Spleen (tissue), 11 donors: ENCODE data around the gene OXCT2. TPM values are rescaled to one million over a fixed set of nuclear protein-coding genes. Genes with fewer than 3 reads are reported as not detected.

ENCODE experiments used
- DNase-seq: peaks from one replicate; pipeline ENCODE4 v3.0.0-alpha.2; 2020
- H3K27ac ChIP-seq, 8 donors: fragments of 200-600 bp; sonication (generic) in 7 of 8; 1 replicate in 4 of 8; 2 replicates in 4 of 8; pipeline versions ENCODE4 v1.5.0 to v1.8.0; 2016 to 2021; ENCODE audit warnings: inconsistent platforms in 4 of 8, mild to moderate bottlenecking in 4 of 8, moderate library complexity in 1 of 8
- H3K27me3 ChIP-seq, 7 donors: fragments of 200-600 bp; sonication (generic) in 6 of 7; replicated peaks in 1 of 7; 1 replicate in 4 of 7; 2 replicates in 3 of 7; pipeline versions ENCODE4 v1.5.0 to v1.8.0; 2016 to 2021; ENCODE audit warnings: inconsistent platforms in 3 of 7, mild to moderate bottlenecking in 1 of 7
- H3K36me3 ChIP-seq, 6 donors: fragments of 200-600 bp; sonication (generic) in 5 of 6; 1 replicate in 4 of 6; 2 replicates in 2 of 6; pipeline versions ENCODE4 v1.5.0 to v1.8.0; 2016 to 2021; ENCODE audit warnings: inconsistent platforms in 2 of 6
- H3K4me1 ChIP-seq, 6 donors: fragments of 200-600 bp; sonication (generic) in 5 of 6; 1 replicate in 3 of 6; 2 replicates in 3 of 6; pipeline versions ENCODE4 v1.5.0 to v1.8.0; 2016 to 2021; ENCODE audit warnings: inconsistent platforms in 3 of 6
- H3K4me3 ChIP-seq, 8 donors: fragments of 200-600 bp; sonication (generic) in 7 of 8; 1 replicate in 4 of 8; 2 replicates in 4 of 8; pipeline versions ENCODE4 v1.5.0 to v1.8.0; 2016 to 2021; ENCODE audit warnings: inconsistent platforms in 4 of 8, mild to moderate bottlenecking in 4 of 8, moderate library complexity in 2 of 8
- H3K9me3 ChIP-seq, 8 donors: fragments of 200-600 bp; sonication (generic) in 7 of 8; 1 replicate in 4 of 8; 2 replicates in 4 of 8; pipeline versions ENCODE4 v1.5.0 to v1.8.0; 2016 to 2021; ENCODE audit warnings: inconsistent platforms in 4 of 8
- CTCF ChIP-seq, 11 experiments: fragments of 200-600 bp in 7 of 11; fragments of 450-650 bp in 4 of 11; sonication (generic) in 4 of 11; IDR thresholded peaks in 8 of 11; conservative IDR thresholded peaks in 3 of 11; 1 replicate in 7 of 11; 2 replicates in 4 of 11; pipeline versions ENCODE4 v1.4.0 to v1.8.0; 2016 to 2021; ENCODE audit warnings: antibody characterized with exemption in 11 of 11, inconsistent platforms in 4 of 11, mild to moderate bottlenecking in 1 of 11
- POLR2A ChIP-seq, 3 donors: fragments of 450-650 bp; IDR thresholded peaks; one replicate each; pipeline ENCODE4 v1.5.1; 2017; ENCODE audit warnings: antibody characterized with exemption in 3 of 3, mild to moderate bottlenecking in 1 of 3
- POLR2AphosphoS5 ChIP-seq, 3 donors: sonication (generic); formaldehyde crosslinking; IDR thresholded peaks; one replicate each; pipeline ENCODE4 v1.5.1; 2017; ENCODE audit warnings: antibody characterized with exemption in 3 of 3
- WGBS, 5 donors: extraction: QIAGEN DNeasy Blood & Tissue Kit in 3 of 5; methylation state at CpG; one replicate each; pipeline versions ENCODE4 v1.1.5 to v1.1.7; 2013 to 2018; 5-methylcytosine and 5-hydroxymethylcytosine counted together
- intact Hi-C: fragments of 100-400 bp; cut with DNase I; formaldehyde crosslinking; loops from one replicate; pipeline ENCODE4 v1.15.0; 2023; ENCODE audit warnings: low total_unique reads
- polyA plus RNA-seq, 3 donors: library from polyadenylated mRNA; stranded (reverse); fragments of 200-250 nt; gene quantifications; one replicate each; pipeline ENCODE4 v1.2.1, GENCODE V29; 2013
- total RNA-seq, 7 donors: library from RNA; depleted of rRNA in 3 of 7; stranded (reverse); fragments of >200 nt in 3 of 7; fragmentation: NEBNext Ultra II Directional in 4 of 7; extraction: Animal tissue kit (Norgen Biotek cat#: 25700) in 4 of 7; gene quantifications; one replicate each; pipeline versions ENCODE4 v1.1.0 to v1.2.1, GENCODE V29; 2016 to 2021
- donor health status: healthy with polysubstance abuse.
- donor health status: DM: no; HTN: no; CAD: no; lungs with moderate emphysema.
- donor health status: DM: no; HTN: no; CAD: no.
- donor health status: Bipolar disorder and iron deficiency.
- donor health status: healthy.
- donor health status: DM: no; HTN: no; CAD: no.
- donor health status: DM: yes; HTN: yes; CAD: no.

Gene OXCT2
- total and polyA plus RNA-seq, 10 donors: 0.35 to 3.8 (median 1.2) TPM

DNA sequence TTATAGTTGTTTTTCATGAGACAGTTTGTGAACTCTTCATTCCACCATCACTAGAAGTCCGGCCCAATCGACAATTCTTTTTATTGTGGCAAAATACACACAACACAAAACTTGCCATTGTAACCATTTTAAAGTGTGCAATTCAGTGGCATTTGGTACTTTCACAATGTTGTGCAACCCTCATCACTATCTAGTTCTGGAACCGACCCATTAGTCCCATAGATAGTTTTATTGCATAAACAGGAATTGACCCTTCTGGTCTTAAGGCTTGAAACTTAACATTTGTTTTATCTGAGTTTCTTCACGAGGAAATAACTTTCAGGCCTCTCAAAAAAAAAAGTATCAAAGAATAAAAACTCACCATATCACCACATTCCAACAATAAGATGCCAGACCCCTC is 41.3 kb downstream of the OXCT2 start:
- WGBS, 5 donors: 34 to 64% (median 56%) methylated on average over 3 to 4 of the region's 4 CpGs
- peaks cover 0 to 91% (median 54%) of the 10 kb centered on the region in 7 donors for H3K27me3 ChIP-seq
- intact Hi-C loops: no loop called here
- no peak overlapping the region for H3K4me3 ChIP-seq
- H3K4me1 ChIP-seq: no peaks in the 10 kb centered on the region
- H3K9me3 ChIP-seq: no peaks in the 10 kb centered on the region
- TF ChIP-seq CTCF (IDR thresholded peaks at IDR 0.05 in 8 of 11, conservative IDR thresholded peaks at IDR 0.05 in 3 of 11) (no peak), POLR2AphosphoS5 (IDR thresholded peaks at IDR 0.05) (no peak), POLR2A (IDR thresholded peaks at IDR 0.05) (no peak)
- DNase-seq: no peak
- H3K27ac ChIP-seq: no peak overlapping the region
- H3K36me3 ChIP-seq: no peaks in the 10 kb centered on the region

GRCh38 chr1:39729030-39729429 is 42.1 kb downstream of the OXCT2 start:
- TF ChIP-seq POLR2AphosphoS5 (IDR thresholded peaks at IDR 0.05): no peak
- no peak for TF ChIP-seq POLR2A (IDR thresholded peaks at IDR 0.05)
- no peak for TF ChIP-seq CTCF (IDR thresholded peaks at IDR 0.05 in 8 of 11, conservative IDR thresholded peaks at IDR 0.05 in 3 of 11)
- H3K36me3 ChIP-seq: no peaks in the 10 kb centered on the region
- WGBS, 5 donors: 59 to 74% (median 71%) methylated on average over 3 of the region's 3 CpGs
- no peak overlapping the region for H3K4me3 ChIP-seq
- H3K27ac ChIP-seq: no peak overlapping the region
- H3K4me1 ChIP-seq: no peaks in the 10 kb centered on the region
- H3K27me3 ChIP-seq: peaks cover 0 to 88% (median 49%) of the 10 kb centered on the region in 7 donors
- no peak for DNase-seq
- intact Hi-C loops: no loop called here
- H3K9me3 ChIP-seq: no peaks in the 10 kb centered on the region

GRCh38 chr1:39727932-39728317 is 43.2 kb downstream of the OXCT2 start:
- 59 to 70% (median 62%) methylated on average over 12 to 14 of the region's 14 CpGs for WGBS, 5 donors
- no peaks in the 10 kb centered on the region for H3K36me3 ChIP-seq
- H3K27me3 ChIP-seq: peaks cover 0 to 77% (median 40%) of the 10 kb centered on the region in 7 donors
- H3K27ac ChIP-seq: no peak overlapping the region
- no peak for DNase-seq
- intact Hi-C loops: no loop called here
- H3K4me1 ChIP-seq: no peaks in the 10 kb centered on the region
- H3K4me3 ChIP-seq: no peak overlapping the region
- TF ChIP-seq CTCF (IDR thresholded peaks at IDR 0.05 in 8 of 11, conservative IDR thresholded peaks at IDR 0.05 in 3 of 11) (no peak), POLR2AphosphoS5 (IDR thresholded peaks at IDR 0.05) (no peak), POLR2A (IDR thresholded peaks at IDR 0.05) (no peak)
- no peaks in the 10 kb centered on the region for H3K9me3 ChIP-seq

GRCh38 chr1:39727221-39727931 is 43.8 kb downstream of the OXCT2 start:
- no peak for DNase-seq
- intact Hi-C loops: no loop called here
- no peak overlapping the region for H3K27ac ChIP-seq

More at GRCh38 chr1:39727221-39727931, 43.8 kb downstream of the OXCT2 start:
- Histone ChIP-seq H3K4me3 (no peak overlapping the region), H3K36me3 (no peaks in the 10 kb centered on the region), H3K4me1 (no peaks in the 10 kb centered on the region), H3K27me3 (peaks cover 0 to 71% (median 36%) of the 10 kb centered on the region in 7 donors), H3K9me3 (no peaks in the 10 kb centered on the region)
- TF ChIP-seq CTCF (IDR thresholded peaks at IDR 0.05 in 8 of 11, conservative IDR thresholded peaks at IDR 0.05 in 3 of 11) (no peak), POLR2AphosphoS5 (IDR thresholded peaks at IDR 0.05) (no peak), POLR2A (IDR thresholded peaks at IDR 0.05) (no peak)
- WGBS, 5 donors: 35 to 47% (median 40%) methylated on average over 10 of the region's 10 CpGs
